H54 (cell line): ENCODE results near the gene BOLL.
"Not testable (repeated sequence)": the region's sequence is repeated elsewhere in the genome, so short reads cannot be mapped to it uniquely, and the experiment has no call there.

ENCODE experiments used
- DNase-seq: peaks from one replicate; pipeline ENCODE4 v3.0.0; 2011; ENCODE audit warnings: low spot score, mixed read lengths; ENCODE audit not compliant: insufficient read length
- FAIRE-seq: peaks from 3 replicates; lab custom pipeline; 2011; peaks lifted over from hg19 to GRCh38; lab: Jason Lieb, UNC
- POLR2A ChIP-seq: IDR thresholded peaks from 2 replicates; pipeline ENCODE4 v1.6.1; 2011; ENCODE audit warnings: low read depth, mild to moderate bottlenecking, low read length

Gene BOLL

GRCh38 chr2:197760293-197760657 lies 24.8 kb downstream of the BOLL start:
- TF ChIP-seq POLR2A: no peak
- DNase-seq (no peak), FAIRE-seq (no peak)

- no peak for FAIRE-seq
- no peak for TF ChIP-seq POLR2A
- DNase-seq: no peak
Measured at GRCh38 chr2:197759625-197760292, 25.4 kb downstream of the BOLL start.

- TF ChIP-seq POLR2A: no peak
- no peak for DNase-seq
- FAIRE-seq: no peak
Measured at GRCh38 chr2:197759013-197759412, 26.1 kb downstream of the BOLL start.

- DNase-seq: no peak
- no peak for FAIRE-seq
- no peak for TF ChIP-seq POLR2A
Measured at GRCh38 chr2:197740200-197740599, 44.9 kb downstream of the BOLL start.

- DNase-seq, FAIRE-seq: not testable (repeated sequence)
Measured at GRCh38 chr2:197728555-197729544, 56.3 kb downstream of the BOLL start.

GRCh38 chr2:197727011-197727410 lies 58.1 kb downstream of the BOLL start:
- DNase-seq: no peak
- no peak for FAIRE-seq
- no peak for TF ChIP-seq POLR2A

- no peak for TF ChIP-seq POLR2A
- DNase-seq (no peak), FAIRE-seq (no peak)
Measured at GRCh38 chr2:197717863-197718262, 67.3 kb downstream of the BOLL start.

GRCh38 chr2:197713271-197713670 lies 71.8 kb downstream of the BOLL start:
- FAIRE-seq: peak; percentile 36

GRCh38 chr2:197711578-197711977 lies 73.5 kb downstream of the BOLL start:
- peak; percentile 6 for FAIRE-seq

More at GRCh38 chr2:197713271-197713670, 71.8 kb downstream of the BOLL start:
- DNase-seq: no peak
- TF ChIP-seq POLR2A: no peak

GRCh38 chr2:197710424-197711042 lies 74.6 kb downstream of the BOLL start:
- FAIRE-seq (no peak), DNase-seq (no peak)
- no peak for TF ChIP-seq POLR2A

More at GRCh38 chr2:197711578-197711977, 73.5 kb downstream of the BOLL start:
- DNase-seq: no peak
- no peak for TF ChIP-seq POLR2A

GRCh38 chr2:197709140-197709539 lies 76.0 kb downstream of the BOLL start:
- not testable (repeated sequence) for FAIRE-seq, DNase-seq

- DNase-seq: peak; percentile 19
- no peak for TF ChIP-seq POLR2A
Measured at GRCh38 chr2:197708331-197708730, 76.8 kb downstream of the BOLL start.

GRCh38 chr2:197707316-197708213 lies 77.6 kb downstream of the BOLL start:
- DNase-seq (peak; percentile 21), FAIRE-seq (peak; percentile 75)
- TF ChIP-seq POLR2A: no peak

More at GRCh38 chr2:197708331-197708730, 76.8 kb downstream of the BOLL start:
- peak; percentile 30 for FAIRE-seq

- DNase-seq (no peak), FAIRE-seq (no peak)
- TF ChIP-seq POLR2A: no peak
Measured at GRCh38 chr2:197706839-197707207, 78.3 kb downstream of the BOLL start.
